ENCODE measurements around the gene TFF2.

- TF ChIP-seq CTCF (IDR thresholded peaks at IDR 0.05) (no peak), POLR2A (IDR thresholded peaks at IDR 0.05) (no peak)
Measured at GRCh38 chr21:42366292-42367010, 15.7 kb upstream of the TFF2 start, which contains the start of gene TFF1.
